Body of pancreas (tissue), 4 donors: ENCODE results near the gene TSPEAR.

ENCODE experiments used
- CTCF ChIP-seq, 7 experiments: fragments of 450-650 bp in 4 of 7; fragments of 200-600 bp in 3 of 7; sonication (generic) in 3 of 7; IDR thresholded peaks; one replicate each; pipeline ENCODE4 v1.5.1; 2016 to 2019; ENCODE audit warnings: antibody characterized with exemption in 7 of 7
- POLR2A ChIP-seq, 3 donors: fragments of 450-650 bp; IDR thresholded peaks; one replicate each; pipeline ENCODE4 v1.6.1; 2016; ENCODE audit warnings: antibody characterized with exemption in 3 of 3, mild to moderate bottlenecking in 2 of 3

- no peak for TF ChIP-seq CTCF (IDR thresholded peaks at IDR 0.05)
- no peak for TF ChIP-seq POLR2A (IDR thresholded peaks at IDR 0.05)
Measured at GRCh38 chr21:44734841-44735240, 23.5 kb upstream of the TSPEAR start.
